ENCODE data around the gene RIPOR3.
A peak's percentile ranks its signal among the peaks of the same experiment; 100 is the strongest.

The RIPOR3 gene

GRCh38 chr20:50593005-50593335 is 98.4 kb downstream of the RIPOR3 start:
- no peak overlapping the region for H3K27ac ChIP-seq (ENCODE audit: low read depth, low read length)
- peaks cover 15% of the 10 kb centered on the region for H3K4me1 ChIP-seq (ENCODE audit: insufficient read depth, low read length)
- no peak overlapping the region for H3K9ac ChIP-seq (ENCODE audit: low read length)
- H3K27me3 ChIP-seq (ENCODE audit: control insufficient read depth in 1 of 2, insufficient read depth in 2 of 2, low read length in 2 of 2): peaks cover 0 to 21% of the 10 kb centered on the region in 2 donors
- H3K4me3 ChIP-seq (ENCODE audit: low read depth in 1 of 2, low read length in 2 of 2): no peak overlapping the region
- H3K9me3 ChIP-seq (ENCODE audit: low read length): no peaks in the 10 kb centered on the region
- peaks cover 9% of the 10 kb centered on the region for H3K36me3 ChIP-seq (ENCODE audit: insufficient read depth, low read length)

- H3K4me3 ChIP-seq (ENCODE audit: low read depth in 1 of 2, low read length in 2 of 2): peak overlapping the region in 1 of 2 donors; percentile 8
- no peaks in the 10 kb centered on the region for H3K9me3 ChIP-seq (ENCODE audit: low read length)
- H3K4me1 ChIP-seq (ENCODE audit: insufficient read depth, low read length): peaks cover 15% of the 10 kb centered on the region
- H3K36me3 ChIP-seq (ENCODE audit: insufficient read depth, low read length): peaks cover 9% of the 10 kb centered on the region
- H3K27ac ChIP-seq (ENCODE audit: low read depth, low read length): no peak overlapping the region
- peaks cover 0 to 16% of the 10 kb centered on the region in 2 donors for H3K27me3 ChIP-seq (ENCODE audit: control insufficient read depth in 1 of 2, insufficient read depth in 2 of 2, low read length in 2 of 2)
- H3K9ac ChIP-seq (ENCODE audit: low read length): peak overlapping the region; percentile 11
These were observed 98.9 kb downstream of the RIPOR3 start for GRCh38 chr20:50592282-50593004.

GRCh38 chr20:50591233-50591852 is 100.0 kb downstream of the RIPOR3 start:
- Histone ChIP-seq H3K27ac (ENCODE audit: low read depth, low read length) (no peak overlapping the region), H3K9me3 (ENCODE audit: low read length) (no peaks in the 10 kb centered on the region), H3K36me3 (ENCODE audit: insufficient read depth, low read length) (peaks cover 20% of the 10 kb centered on the region), H3K27me3 (ENCODE audit: control insufficient read depth in 1 of 2, insufficient read depth in 2 of 2, low read length in 2 of 2) (peaks cover 0 to 11% of the 10 kb centered on the region in 2 donors), H3K4me3 (ENCODE audit: low read depth in 1 of 2, low read length in 2 of 2) (no peak overlapping the region), H3K4me1 (ENCODE audit: insufficient read depth, low read length) (peaks cover 15% of the 10 kb centered on the region), H3K9ac (ENCODE audit: low read length) (no peak overlapping the region)

GRCh38 chr20:50590348-50590664 is 101.0 kb downstream of the RIPOR3 start:
- Histone ChIP-seq H3K27ac (ENCODE audit: low read depth, low read length) (no peak overlapping the region), H3K4me1 (ENCODE audit: insufficient read depth, low read length) (peaks cover 15% of the 10 kb centered on the region), H3K36me3 (ENCODE audit: insufficient read depth, low read length) (peaks cover 30% of the 10 kb centered on the region), H3K9me3 (ENCODE audit: low read length) (no peaks in the 10 kb centered on the region), H3K4me3 (ENCODE audit: low read depth in 1 of 2, low read length in 2 of 2) (no peak overlapping the region), H3K27me3 (ENCODE audit: control insufficient read depth in 1 of 2, insufficient read depth in 2 of 2, low read length in 2 of 2) (peaks cover 0 to under 1% of the 10 kb centered on the region in 2 donors), H3K9ac (ENCODE audit: low read length) (no peak overlapping the region)

- Histone ChIP-seq H3K4me1 (ENCODE audit: insufficient read depth, low read length) (peaks cover 15% of the 10 kb centered on the region), H3K36me3 (ENCODE audit: insufficient read depth, low read length) (peaks cover 32% of the 10 kb centered on the region), H3K27me3 (ENCODE audit: control insufficient read depth in 1 of 2, insufficient read depth in 2 of 2, low read length in 2 of 2) (no peaks in the 10 kb centered on the region), H3K27ac (ENCODE audit: low read depth, low read length) (no peak overlapping the region), H3K4me3 (ENCODE audit: low read depth in 1 of 2, low read length in 2 of 2) (no peak overlapping the region), H3K9me3 (ENCODE audit: low read length) (no peaks in the 10 kb centered on the region), H3K9ac (ENCODE audit: low read length) (no peak overlapping the region)
These were observed 101.6 kb downstream of the RIPOR3 start for GRCh38 chr20:50589548-50590347.

GRCh38 chr20:50588034-50588736 is 103.2 kb downstream of the RIPOR3 start:
- no peak overlapping the region for H3K4me3 ChIP-seq (ENCODE audit: low read depth in 1 of 2, low read length in 2 of 2)
- H3K36me3 ChIP-seq (ENCODE audit: insufficient read depth, low read length): peaks cover 43% of the 10 kb centered on the region
- H3K9ac ChIP-seq (ENCODE audit: low read length): no peak overlapping the region
- no peaks in the 10 kb centered on the region for H3K9me3 ChIP-seq (ENCODE audit: low read length)
- H3K27ac ChIP-seq (ENCODE audit: low read depth, low read length): no peak overlapping the region
- peaks cover 15% of the 10 kb centered on the region for H3K4me1 ChIP-seq (ENCODE audit: insufficient read depth, low read length)
- H3K27me3 ChIP-seq (ENCODE audit: control insufficient read depth in 1 of 2, insufficient read depth in 2 of 2, low read length in 2 of 2): no peaks in the 10 kb centered on the region

- Histone ChIP-seq H3K27ac (ENCODE audit: low read depth, low read length) (no peak overlapping the region), H3K9ac (ENCODE audit: low read length) (no peak overlapping the region), H3K9me3 (ENCODE audit: low read length) (no peaks in the 10 kb centered on the region), H3K27me3 (ENCODE audit: control insufficient read depth in 1 of 2, insufficient read depth in 2 of 2, low read length in 2 of 2) (no peaks in the 10 kb centered on the region), H3K4me1 (ENCODE audit: insufficient read depth, low read length) (peaks cover 8% of the 10 kb centered on the region), H3K36me3 (ENCODE audit: insufficient read depth, low read length) (peaks cover 51% of the 10 kb centered on the region), H3K4me3 (ENCODE audit: low read depth in 1 of 2, low read length in 2 of 2) (no peak overlapping the region)
These were observed 103.9 kb downstream of the RIPOR3 start for GRCh38 chr20:50587291-50587961.

- H3K27ac ChIP-seq (ENCODE audit: low read depth, low read length): no peak overlapping the region
- H3K36me3 ChIP-seq (ENCODE audit: insufficient read depth, low read length): peaks cover 58% of the 10 kb centered on the region
- H3K9me3 ChIP-seq (ENCODE audit: low read length): no peaks in the 10 kb centered on the region
- H3K4me1 ChIP-seq (ENCODE audit: insufficient read depth, low read length): peaks cover under 1% of the 10 kb centered on the region
- H3K9ac ChIP-seq (ENCODE audit: low read length): no peak overlapping the region
- no peak overlapping the region for H3K4me3 ChIP-seq (ENCODE audit: low read depth in 1 of 2, low read length in 2 of 2)
- H3K27me3 ChIP-seq (ENCODE audit: control insufficient read depth in 1 of 2, insufficient read depth in 2 of 2, low read length in 2 of 2): no peaks in the 10 kb centered on the region
These were observed 104.7 kb downstream of the RIPOR3 start for GRCh38 chr20:50586531-50587232.

GRCh38 chr20:50585678-50586077 is 105.7 kb downstream of the RIPOR3 start:
- Histone ChIP-seq H3K36me3 (ENCODE audit: insufficient read depth, low read length) (peaks cover 64% of the 10 kb centered on the region), H3K4me3 (ENCODE audit: low read depth in 1 of 2, low read length in 2 of 2) (no peak overlapping the region), H3K27ac (ENCODE audit: low read depth, low read length) (no peak overlapping the region), H3K9ac (ENCODE audit: low read length) (no peak overlapping the region), H3K27me3 (ENCODE audit: control insufficient read depth in 1 of 2, insufficient read depth in 2 of 2, low read length in 2 of 2) (no peaks in the 10 kb centered on the region), H3K9me3 (ENCODE audit: low read length) (no peaks in the 10 kb centered on the region), H3K4me1 (ENCODE audit: insufficient read depth, low read length) (no peaks in the 10 kb centered on the region)

- Histone ChIP-seq H3K9ac (ENCODE audit: low read length) (no peak overlapping the region), H3K4me1 (ENCODE audit: insufficient read depth, low read length) (no peaks in the 10 kb centered on the region), H3K9me3 (ENCODE audit: low read length) (no peaks in the 10 kb centered on the region), H3K27ac (ENCODE audit: low read depth, low read length) (no peak overlapping the region), H3K4me3 (ENCODE audit: low read depth in 1 of 2, low read length in 2 of 2) (no peak overlapping the region), H3K36me3 (ENCODE audit: insufficient read depth, low read length) (peaks cover 67% of the 10 kb centered on the region), H3K27me3 (ENCODE audit: control insufficient read depth in 1 of 2, insufficient read depth in 2 of 2, low read length in 2 of 2) (no peaks in the 10 kb centered on the region)
These were observed 106.1 kb downstream of the RIPOR3 start for GRCh38 chr20:50585214-50585613.
